IMR-90 (cell line): ENCODE measurements around the gene HYDIN. TPM values are rescaled to one million over a fixed set of nuclear protein-coding genes. Genes with fewer than 3 reads are reported as not detected.
"Not testable (repeated sequence)": the region's sequence is repeated elsewhere in the genome, so short reads cannot be mapped to it uniquely, and the experiment has no call there.

Experiments used
- ATAC-seq: fragments of 200-7000 bp; cut with Tn5 transposase; 2 replicates; pipeline ENCODE4 v1.9.1; 2020; ENCODE audit warnings: low read depth, mild to moderate bottlenecking, moderate library complexity
- BruUV-seq: library from RNA; stranded (reverse); fragments of 400-500 nt; replicated peaks from 2 replicates; lab custom pipeline; 2021; lab: Mats Ljungman, UMichigan
- CTCF ChIA-PET: fragments of 300-600 bp; formaldehyde crosslinking; extraction: SDS; loops from one replicate; lab custom pipeline; 2021; ENCODE audit warnings: antibody characterized with exemption; lab: Yijun Ruan, JAX
- POLR2A ChIA-PET: fragments of 300-600 bp; sonication (Branson Sonifier 250); formaldehyde crosslinking; loops from one replicate; lab custom pipeline; 2022; ENCODE audit warnings: antibody characterized with exemption; ENCODE audit not compliant: unreplicated experiment; lab: Charles Lee
- DNase-seq: peaks from one replicate; pipeline ENCODE4 v3.0.0; 2013
- H2AFZ ChIP-seq: replicated peaks from 2 replicates; pipeline ENCODE3; 2013; ENCODE audit warnings: low read length, mild to moderate bottlenecking; ENCODE audit not compliant: poor library complexity
- H2AK5ac ChIP-seq: 2 replicates; pipeline ENCODE4 v1.6.1; 2013; ENCODE audit warnings: low read depth, low read length, inconsistent platforms
- H2AK9ac ChIP-seq: replicated peaks from 2 replicates; pipeline ENCODE3; 2013; ENCODE audit warnings: mild to moderate bottlenecking, low read depth, low read length, moderate library complexity; ENCODE audit not compliant: poor library complexity
- H2BK120ac ChIP-seq: 2 replicates; pipeline ENCODE4 v1.6.1; 2013; ENCODE audit warnings: low read depth, low read length, inconsistent platforms
- H2BK15ac ChIP-seq: 3 replicates; pipeline ENCODE4 v1.6.1; 2013; ENCODE audit warnings: low read depth, low read length, inconsistent platforms
- H2BK20ac ChIP-seq: 2 replicates; pipeline ENCODE4 v1.6.1; 2013; ENCODE audit warnings: low read depth, mild to moderate bottlenecking, inconsistent platforms, low read length, moderate library complexity
- H2BK5ac ChIP-seq: 2 replicates; pipeline ENCODE4 v1.6.1; 2013; ENCODE audit warnings: mild to moderate bottlenecking, low read depth, low read length, inconsistent platforms; ENCODE audit not compliant: poor library complexity, severe bottlenecking
- H3K14ac ChIP-seq: replicated peaks from 2 replicates; pipeline ENCODE4 v1.6.1; 2013; ENCODE audit warnings: low read depth, low read length, inconsistent platforms
- H3K18ac ChIP-seq: 2 replicates; pipeline ENCODE4 v1.6.1; 2013; ENCODE audit warnings: low read depth, low read length, control low read depth
- H3K23ac ChIP-seq: 2 replicates; pipeline ENCODE4 v1.6.1; 2013; ENCODE audit warnings: low read depth, low read length, inconsistent platforms
- H3K27ac ChIP-seq: 2 replicates; pipeline ENCODE4 v1.5.1; 2013; ENCODE audit warnings: mild to moderate bottlenecking, control low read depth, low read length; ENCODE audit not compliant: insufficient read depth
- H3K27me3 ChIP-seq: 2 replicates; pipeline ENCODE4 v1.6.1; 2013; ENCODE audit warnings: low read length; ENCODE audit not compliant: control insufficient read depth, insufficient read depth
- H3K36me3 ChIP-seq: 2 replicates; pipeline ENCODE4 v1.6.1; 2013; ENCODE audit warnings: low read length, mixed read lengths; ENCODE audit not compliant: control insufficient read depth, insufficient read depth
- H3K4ac ChIP-seq: 2 replicates; pipeline ENCODE4 v1.6.1; 2013; ENCODE audit warnings: low read depth, low read length, inconsistent platforms
- H3K4me1 ChIP-seq: 2 replicates; pipeline ENCODE4 v1.6.1; 2013; ENCODE audit warnings: low read length, mixed read lengths; ENCODE audit not compliant: control insufficient read depth, insufficient read depth
- H3K4me2 ChIP-seq: 2 replicates; pipeline ENCODE4 v1.6.1; 2013; ENCODE audit warnings: low read depth, mild to moderate bottlenecking, control low read depth, low read length, moderate library complexity
- H3K4me3 ChIP-seq: 2 replicates; pipeline ENCODE4 v1.5.1; 2013; ENCODE audit warnings: low read depth, mild to moderate bottlenecking, control low read depth, low read length, moderate library complexity; ENCODE audit not compliant: insufficient read depth
- H3K56ac ChIP-seq: 2 replicates; pipeline ENCODE4 v1.6.1; 2013; ENCODE audit warnings: low read length, inconsistent platforms; ENCODE audit not compliant: insufficient read depth; ENCODE audit errors: extremely low read depth
- H3K79me1 ChIP-seq, 2 experiments: 2 replicates each; pipeline ENCODE4 v1.6.1; 2013; ENCODE audit warnings: low read length in 2 of 2, inconsistent platforms in 1 of 2, low read depth in 1 of 2
- H3K9ac ChIP-seq: 2 replicates; pipeline ENCODE4 v1.6.1; 2013; ENCODE audit warnings: low read depth, low read length, control low read depth
- H3K9me1 ChIP-seq: 2 replicates; pipeline ENCODE4 v1.6.1; 2013; ENCODE audit warnings: low read length, inconsistent platforms; ENCODE audit not compliant: insufficient read depth
- H3K9me3 ChIP-seq: 2 replicates; pipeline ENCODE4 v1.6.1; 2013; ENCODE audit warnings: low read length; ENCODE audit not compliant: control insufficient read depth, insufficient read depth
- H4K20me1 ChIP-seq: 2 replicates; pipeline ENCODE4 v1.6.1; 2013; ENCODE audit warnings: low read length, inconsistent platforms; ENCODE audit not compliant: insufficient read depth
- H4K5ac ChIP-seq: 2 replicates; pipeline ENCODE4 v1.6.1; 2013; ENCODE audit warnings: mild to moderate bottlenecking, low read depth, low read length, control low read depth
- H4K8ac ChIP-seq, 2 experiments: 2 replicates each; pipeline ENCODE4 v1.6.1; 2013; ENCODE audit warnings: low read depth in 2 of 2, low read length in 2 of 2, control low read depth in 1 of 2, inconsistent platforms in 1 of 2
- H4K91ac ChIP-seq: 2 replicates; pipeline ENCODE4 v1.6.1; 2013; ENCODE audit warnings: low read depth, low read length, inconsistent platforms; ENCODE audit not compliant: insufficient read depth
- WGBS, 2 experiments: methylation state at CpG; one replicate each; pipeline versions ENCODE4 v1.1.5 to v1.1.7; 2013; ENCODE audit warnings: missing lambda C conversion rate in 2 of 2; ENCODE audit not compliant: insufficient read length in 1 of 2; ENCODE audit errors: extremely low coverage in 2 of 2; 5-methylcytosine and 5-hydroxymethylcytosine counted together
- dilution Hi-C: fragments of 300-500 bp; cut with HindIII; formaldehyde crosslinking; loops from one replicate; pipeline ENCODE4 v1.14.3; 2018; ENCODE audit warnings: low sequenced_read_pairs; ENCODE audit not compliant: unreplicated experiment
- in situ Hi-C: fragments of 300-500 bp; cut with MboI; formaldehyde crosslinking; loops from 3 replicates; pipeline ENCODE4 v1.14.3; 2019; ENCODE audit warnings: low sequenced_read_pairs, inconsistent platforms, mixed read lengths
- intact Hi-C: fragments of 100-400 bp; cut with micrococcal nuclease; formaldehyde crosslinking; loops from 2 replicates; pipeline ENCODE4 v1.10.0; 2022
- polyA plus RNA-seq, 3 experiments: library from polyadenylated mRNA; depleted of rRNA; stranded (reverse); fragments of >200 nt; gene quantifications; 2 replicates each; pipeline ENCODE4 v1.2.3, GENCODE V29; 2012; ENCODE audit warnings: low replicate concordance in 1 of 3
- total RNA-seq: library from RNA; depleted of rRNA; stranded (reverse); fragments of >200 nt; gene quantifications from 2 replicates; pipeline ENCODE4 v1.2.3, GENCODE V29; 2012

The HYDIN gene
- total and polyA plus RNA-seq, 2 of the 4 experiments (the other 2 are of a cell fraction), result 0.18 to 0.27 TPM

GRCh38 chr16:70992511-70992910 lies 238.0 kb downstream of the HYDIN start:
- H2BK20ac ChIP-seq, H3K4me2 ChIP-seq, H2AK5ac ChIP-seq, in situ Hi-C loops, H3K56ac ChIP-seq, H3K4me3 ChIP-seq, H2AK9ac ChIP-seq, H3K4ac ChIP-seq, H2AFZ ChIP-seq, POLR2A ChIA-PET, H2BK15ac ChIP-seq, H3K27me3 ChIP-seq, H3K36me3 ChIP-seq, H4K5ac ChIP-seq, H3K9me1 ChIP-seq, ATAC-seq, H2BK5ac ChIP-seq, H3K27ac ChIP-seq, H3K14ac ChIP-seq, H4K8ac ChIP-seq, H3K9me3 ChIP-seq, H2BK120ac ChIP-seq, H3K9ac ChIP-seq, H4K20me1 ChIP-seq, BruUV-seq, H3K79me1 ChIP-seq, H4K91ac ChIP-seq, H3K23ac ChIP-seq, intact Hi-C loops, dilution Hi-C loops, DNase-seq, H3K18ac ChIP-seq, H3K4me1 ChIP-seq, CTCF ChIA-PET: not testable (repeated sequence)
- WGBS, 2 experiments, result no CpG with 5 or more reads among the region's 4 CpGs

GRCh38 chr16:70987019-70987715 lies 243.4 kb downstream of the HYDIN start:
- BruUV-seq, H3K36me3 ChIP-seq, H3K79me1 ChIP-seq, H3K23ac ChIP-seq, H3K9me1 ChIP-seq, H2AFZ ChIP-seq, POLR2A ChIA-PET, H3K4me1 ChIP-seq, H3K27ac ChIP-seq, H3K27me3 ChIP-seq, dilution Hi-C loops, H4K20me1 ChIP-seq, H3K56ac ChIP-seq, H2BK120ac ChIP-seq, H3K14ac ChIP-seq, H2AK9ac ChIP-seq, H4K5ac ChIP-seq, intact Hi-C loops, H2BK20ac ChIP-seq, H2AK5ac ChIP-seq, CTCF ChIA-PET, H4K91ac ChIP-seq, H3K18ac ChIP-seq, H3K9ac ChIP-seq, DNase-seq, H3K4me2 ChIP-seq, H3K4me3 ChIP-seq, H3K9me3 ChIP-seq, H2BK5ac ChIP-seq, H3K4ac ChIP-seq, H4K8ac ChIP-seq, H2BK15ac ChIP-seq, in situ Hi-C loops: not testable (repeated sequence)
- ATAC-seq, result peak; percentile 61; the same call in 1 of the 2 replicates
- no CpG with 5 or more reads among the region's 9 CpGs for WGBS, 2 experiments
